ENCODE measurements around the gene LUC7L.
"Not testable (repeated sequence)": the region's sequence is repeated elsewhere in the genome, so short reads cannot be mapped to it uniquely, and the experiment has no call there.

The LUC7L gene

DNA sequence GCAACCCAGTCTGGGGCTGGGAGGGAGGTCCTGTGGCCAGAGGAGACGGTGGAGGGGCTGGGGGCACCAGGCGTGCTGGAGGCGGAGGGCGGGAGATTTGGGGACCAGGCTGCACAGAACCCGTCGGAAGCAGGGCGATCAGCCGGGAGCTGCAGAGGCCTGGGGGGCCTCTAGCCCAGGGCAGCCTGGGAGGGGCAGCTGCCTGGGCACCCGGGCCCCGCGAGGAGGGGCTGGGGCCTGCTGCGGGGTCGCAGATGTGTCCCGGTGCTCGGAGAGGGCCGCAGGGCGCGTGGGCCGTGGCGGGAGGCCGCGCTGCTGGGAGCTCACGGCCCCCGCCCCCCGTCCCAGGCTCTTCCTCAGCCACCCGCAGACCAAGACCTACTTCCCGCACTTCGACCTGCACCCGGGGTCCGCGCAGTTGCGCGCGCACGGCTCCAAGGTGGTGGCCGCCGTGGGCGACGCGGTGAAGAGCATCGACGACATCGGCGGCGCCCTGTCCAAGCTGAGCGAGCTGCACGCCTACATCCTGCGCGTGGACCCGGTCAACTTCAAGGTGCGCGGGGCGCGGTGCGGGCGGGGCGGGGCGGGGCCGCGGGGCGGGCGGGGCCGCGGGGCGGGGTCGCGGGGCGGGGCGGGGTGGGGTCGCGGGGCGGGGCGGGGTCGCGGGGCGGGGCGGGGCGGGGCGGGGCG is 65.0 kb downstream of the LUC7L start:
- not testable (repeated sequence) for DNase-seq

DNA sequence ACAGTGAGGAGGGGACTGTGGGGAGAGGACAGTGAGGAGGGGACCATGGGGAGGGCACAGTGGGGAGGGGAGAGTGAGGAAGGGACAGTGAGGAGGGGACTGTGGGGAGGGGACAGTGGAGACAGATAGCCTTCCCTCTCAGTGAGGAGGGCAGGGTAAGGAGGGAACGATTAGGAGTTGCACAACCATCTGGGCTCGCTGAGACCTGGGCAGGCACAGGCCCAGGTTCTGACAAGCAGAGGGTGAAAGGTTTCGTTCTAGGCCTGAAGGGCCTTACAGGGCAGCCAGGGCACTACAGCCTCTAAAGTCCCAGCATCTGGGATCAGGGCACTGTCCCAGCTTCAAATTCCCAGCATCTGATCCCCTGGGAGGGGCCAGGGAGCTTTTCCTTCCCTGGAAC is 65.6 kb downstream of the LUC7L start:
- DNase-seq = not testable (repeated sequence)

DNA sequence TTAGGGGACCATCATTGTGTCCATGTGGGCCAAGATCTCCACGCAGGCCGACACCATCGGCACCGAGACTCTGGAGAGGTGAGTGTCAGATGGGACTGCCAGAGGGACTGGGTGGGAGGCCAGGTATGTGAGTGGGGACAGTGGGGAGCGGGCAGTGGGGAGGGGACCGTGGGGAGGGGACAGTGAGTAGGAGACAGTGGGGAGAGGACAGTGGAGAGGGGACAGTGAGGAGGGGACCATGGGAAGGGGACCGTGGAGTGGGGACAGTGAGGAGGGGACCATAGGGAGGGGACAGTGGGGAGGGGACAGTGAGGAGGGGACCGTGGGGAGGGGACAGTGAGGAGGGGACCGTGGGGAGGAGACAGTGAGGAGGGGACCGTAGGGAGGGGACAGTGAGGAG is 66.1 kb downstream of the LUC7L start:
- not testable (repeated sequence) for DNase-seq

DNA sequence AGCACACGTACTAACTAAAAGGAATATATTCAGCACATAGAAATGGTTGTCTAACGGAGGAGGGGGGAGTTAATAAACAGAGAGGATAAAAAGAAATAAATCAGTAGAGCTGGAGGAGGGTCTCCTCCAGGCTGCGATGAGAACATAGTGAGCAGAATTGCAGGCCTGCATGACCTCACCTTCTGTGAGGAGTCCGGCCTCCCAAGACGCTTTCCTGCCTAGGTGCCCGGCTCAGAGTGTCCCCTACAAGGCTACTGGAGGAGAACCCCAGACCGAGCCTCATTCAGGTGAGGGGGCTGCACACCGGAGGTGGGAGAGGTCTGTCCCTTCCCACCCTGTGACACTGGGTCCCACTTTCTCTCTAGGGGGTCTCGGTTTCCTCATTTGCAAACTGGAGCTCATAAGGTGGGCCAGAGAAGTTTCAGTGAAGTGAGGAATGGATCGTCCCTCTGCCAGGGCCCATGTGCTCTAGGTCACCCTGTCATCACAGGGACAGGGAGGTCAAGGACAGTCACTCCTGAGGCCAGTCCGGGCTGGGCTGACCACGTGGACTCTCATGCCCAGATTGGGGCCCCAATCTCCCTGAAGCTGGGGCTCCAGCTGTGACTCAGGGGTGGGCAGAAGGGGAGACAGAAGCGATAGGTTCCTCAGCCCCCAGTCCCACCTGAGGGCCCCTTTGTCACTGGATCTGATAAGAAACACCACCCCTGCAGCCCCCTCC is 66.8 kb downstream of the LUC7L start:
- DNase-seq = no peak

DNA sequence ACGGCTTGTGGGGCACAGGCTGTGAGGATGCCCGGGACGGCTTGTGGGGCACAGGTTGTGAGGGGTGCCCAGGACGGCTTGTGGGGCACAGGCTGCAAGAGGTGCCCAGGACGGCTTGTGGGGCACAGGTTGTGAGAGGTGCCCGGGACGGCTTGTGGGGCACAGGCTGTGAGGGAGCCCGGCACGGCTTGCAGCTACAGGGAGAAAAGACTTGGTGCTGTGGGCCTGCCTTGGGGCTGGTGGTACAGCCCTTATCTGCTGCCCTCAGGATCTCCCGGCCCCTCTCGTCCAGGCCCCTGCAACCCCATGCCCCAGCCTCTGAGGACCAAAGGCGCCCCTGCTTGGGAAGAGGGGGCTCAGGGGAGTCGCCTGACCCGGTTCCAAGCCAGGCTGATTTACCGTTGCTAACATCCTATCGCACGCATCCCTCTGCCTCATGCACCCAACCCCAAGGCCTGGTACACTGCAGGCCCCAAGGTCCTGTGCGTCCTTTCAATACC is 68.5 kb downstream of the LUC7L start:
- DNase-seq = no peak

DNA sequence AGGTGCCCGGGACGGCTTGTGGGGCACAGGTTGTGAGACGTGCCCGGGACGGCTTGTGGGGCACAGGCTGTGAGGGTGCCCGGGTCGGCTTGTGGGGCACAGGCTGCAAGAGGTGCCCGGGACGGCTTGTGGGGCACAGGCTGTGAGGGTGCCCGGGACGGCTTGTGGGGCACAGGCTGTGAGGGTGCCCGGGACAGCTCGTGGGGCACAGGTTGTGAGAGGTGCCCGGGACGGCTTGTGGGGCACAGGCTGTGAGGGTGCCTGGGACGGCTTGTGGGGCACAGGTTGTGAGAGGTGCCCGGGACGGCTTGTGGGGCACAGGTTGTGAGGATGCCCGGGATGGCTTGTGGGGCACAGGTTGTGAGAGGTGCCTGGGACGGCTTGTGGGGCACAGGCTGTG is 69.0 kb downstream of the LUC7L start:
- DNase-seq = not testable (repeated sequence)

DNA sequence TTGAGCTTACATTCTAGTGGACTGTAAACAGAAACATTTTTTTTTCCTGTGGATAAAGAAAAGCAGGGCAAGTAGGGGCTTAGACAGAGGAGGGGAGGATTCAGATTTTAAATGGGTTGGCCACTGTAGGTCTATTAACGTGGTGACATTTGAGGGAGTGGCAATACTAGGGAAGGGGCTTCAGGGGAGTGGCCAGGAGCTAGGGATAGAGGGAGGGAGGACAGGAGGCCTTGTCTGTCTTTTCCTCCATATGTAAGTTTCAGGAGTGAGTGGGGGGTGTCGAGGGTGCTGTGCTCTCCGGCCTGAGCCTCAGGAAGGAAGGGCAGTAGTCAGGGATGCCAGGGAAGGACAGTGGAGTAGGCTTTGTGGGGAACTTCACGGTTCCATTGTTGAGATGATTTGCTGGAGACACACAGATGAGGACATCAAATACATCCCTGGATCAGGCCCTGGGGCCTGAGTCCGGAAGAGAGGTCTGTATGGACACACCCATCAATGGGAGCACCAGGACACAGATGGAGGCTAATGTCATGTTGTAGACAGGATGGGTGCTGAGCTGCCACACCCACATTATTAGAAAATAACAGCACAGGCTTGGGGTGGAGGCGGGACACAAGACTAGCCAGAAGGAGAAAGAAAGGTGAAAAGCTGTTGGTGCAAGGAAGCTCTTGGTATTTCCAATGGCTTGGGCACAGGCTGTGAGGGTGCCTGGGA is 70.0 kb downstream of the LUC7L start:
- no peak for DNase-seq

DNA sequence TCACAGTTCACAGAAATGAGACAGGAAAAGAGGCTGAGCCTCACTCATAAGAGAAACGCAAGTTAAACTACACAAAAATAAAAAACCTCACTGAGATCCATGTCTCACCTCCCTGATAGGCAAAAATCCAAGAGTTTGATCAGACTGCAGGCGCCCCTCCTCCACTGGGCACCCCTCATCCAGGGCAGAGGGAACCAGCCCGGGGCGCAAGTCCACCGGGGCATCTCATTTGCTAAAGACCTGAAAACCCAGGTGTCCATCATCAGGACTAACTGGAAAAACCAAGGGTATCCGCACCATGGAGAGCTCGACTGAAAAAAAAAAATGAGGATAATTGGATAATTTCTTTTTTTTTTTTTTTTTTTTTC is 74.2 kb downstream of the LUC7L start:
- DNase-seq = no peak

DNA sequence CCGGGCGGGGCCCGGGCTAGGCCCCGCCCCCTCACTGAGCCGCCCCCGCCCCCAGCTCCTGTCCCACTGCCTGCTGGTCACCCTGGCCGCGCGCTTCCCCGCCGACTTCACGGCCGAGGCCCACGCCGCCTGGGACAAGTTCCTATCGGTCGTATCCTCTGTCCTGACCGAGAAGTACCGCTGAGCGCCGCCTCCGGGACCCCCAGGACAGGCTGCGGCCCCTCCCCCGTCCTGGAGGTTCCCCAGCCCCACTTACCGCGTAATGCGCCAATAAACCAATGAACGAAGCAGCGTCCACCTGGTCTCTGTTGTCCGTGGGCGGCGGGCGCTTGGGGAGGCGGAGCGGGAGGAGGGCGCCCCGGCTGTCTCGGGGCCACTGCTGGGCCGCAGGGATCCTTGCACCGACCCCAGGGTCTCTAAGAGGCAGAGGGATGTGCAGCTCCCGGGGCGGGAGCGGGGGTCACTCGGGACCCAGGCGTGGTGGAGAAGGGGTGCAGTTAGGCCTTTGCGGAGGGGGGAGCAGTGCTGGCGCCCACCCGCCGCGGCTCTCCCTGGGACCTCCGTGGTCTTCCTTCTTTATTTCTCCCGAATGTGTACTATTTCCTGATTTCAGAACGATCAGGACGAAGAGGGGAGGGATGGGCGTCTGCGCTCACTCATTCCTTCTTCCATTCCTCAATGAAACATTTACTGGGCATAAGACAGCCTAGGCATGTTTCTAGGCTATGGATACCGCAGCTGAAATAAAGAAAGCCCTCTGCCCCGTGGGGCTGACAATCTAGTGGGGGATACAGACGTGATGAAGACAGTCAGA is 74.8 kb downstream of the LUC7L start:
- peak in 1 of 2 experiments; percentile 60 for DNase-seq

DNA sequence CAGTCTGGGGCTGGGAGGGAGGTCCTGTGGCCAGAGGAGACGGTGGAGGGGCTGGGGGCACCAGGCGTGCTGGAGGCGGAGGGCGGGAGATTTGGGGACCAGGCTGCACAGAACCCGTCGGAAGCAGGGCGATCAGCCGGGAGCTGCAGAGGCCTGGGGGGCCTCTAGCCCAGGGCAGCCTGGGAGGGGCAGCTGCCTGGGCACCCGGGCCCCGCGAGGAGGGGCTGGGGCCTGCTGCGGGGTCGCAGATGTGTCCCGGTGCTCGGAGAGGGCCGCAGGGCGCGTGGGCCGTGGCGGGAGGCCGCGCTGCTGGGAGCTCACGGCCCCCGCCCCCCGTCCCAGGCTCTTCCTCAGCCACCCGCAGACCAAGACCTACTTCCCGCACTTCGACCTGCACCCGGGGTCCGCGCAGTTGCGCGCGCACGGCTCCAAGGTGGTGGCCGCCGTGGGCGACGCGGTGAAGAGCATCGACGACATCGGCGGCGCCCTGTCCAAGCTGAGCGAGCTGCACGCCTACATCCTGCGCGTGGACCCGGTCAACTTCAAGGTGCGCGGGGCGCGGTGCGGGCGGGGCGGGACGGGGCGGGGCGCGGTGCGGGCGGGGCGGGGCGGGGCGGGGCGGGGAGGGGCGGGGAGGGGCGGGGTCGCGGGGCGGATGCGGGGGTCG is 75.6 kb downstream of the LUC7L start:
- not testable (repeated sequence) for DNase-seq

DNA sequence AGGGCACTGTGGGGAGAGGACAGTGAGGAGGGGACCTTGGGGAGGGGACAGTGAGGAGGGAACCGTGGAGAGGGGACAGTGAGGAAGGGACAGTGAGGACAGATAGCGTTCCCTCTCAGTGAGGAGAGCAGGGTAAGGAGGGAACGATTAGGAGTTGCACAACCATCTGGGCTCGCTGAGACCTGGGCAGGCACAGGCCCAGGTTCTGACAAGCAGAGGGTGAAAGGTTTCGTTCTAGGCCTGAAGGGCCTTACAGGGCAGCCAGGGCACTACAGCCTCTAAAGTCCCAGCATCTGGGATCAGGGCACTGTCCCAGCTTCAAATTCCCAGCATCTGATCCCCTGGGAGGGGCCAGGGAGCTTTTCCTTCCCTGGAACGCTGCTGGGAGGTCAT is 76.1 kb downstream of the LUC7L start:
- DNase-seq = not testable (repeated sequence)

DNA sequence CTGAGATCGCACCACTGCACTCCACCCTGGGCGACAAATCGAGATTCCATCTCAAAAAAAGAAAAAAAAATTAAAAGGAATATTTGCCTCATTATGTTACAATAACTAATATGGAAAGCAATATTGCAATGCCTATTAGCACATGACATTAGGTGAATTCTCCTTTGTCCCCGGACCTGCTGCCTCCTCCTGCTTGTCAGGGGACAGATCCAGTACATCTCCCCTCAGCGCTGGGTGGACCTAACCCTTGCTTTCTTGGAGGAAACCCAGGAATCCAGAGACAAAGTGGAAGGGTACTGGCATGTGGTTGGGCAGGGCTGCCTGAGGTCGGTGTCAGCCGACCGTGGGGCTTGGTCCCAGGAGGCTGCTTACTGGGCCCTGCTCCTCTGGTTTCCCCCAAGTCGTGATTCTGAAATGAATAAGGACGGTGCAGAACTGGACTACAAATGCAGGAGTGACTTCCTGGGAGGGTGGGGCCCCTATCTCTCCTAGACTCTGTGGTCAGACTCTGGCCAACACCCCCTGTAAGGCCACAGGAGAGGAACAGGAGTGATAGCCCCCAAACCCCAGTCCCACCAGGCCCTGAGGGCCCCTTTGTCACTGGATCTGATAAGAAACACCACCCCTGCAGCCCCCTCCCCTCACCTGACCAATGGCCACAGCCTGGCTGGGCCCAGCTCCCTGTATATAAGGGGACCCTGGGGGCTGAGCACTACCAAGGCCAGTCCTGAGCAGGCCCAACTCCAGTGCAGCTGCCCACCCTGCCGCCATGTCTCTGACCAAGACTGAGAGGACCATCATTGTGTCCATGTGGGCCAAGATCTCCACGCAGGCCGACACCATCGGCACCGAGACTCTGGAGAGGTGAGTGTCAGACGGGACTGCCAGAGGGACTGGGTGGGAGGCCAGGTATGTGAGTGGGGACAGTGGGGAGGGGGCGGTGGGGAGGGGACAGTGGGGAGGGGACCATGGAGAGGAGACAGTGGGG is 76.8 kb downstream of the LUC7L start, which contains the start of gene HBZ:
HBZ (plus strand) TSS at position 504 of the 988 bp plus-strand sequence; CDS start at position 770, 266 bp downstream.
- DNase-seq = no peak

DNA sequence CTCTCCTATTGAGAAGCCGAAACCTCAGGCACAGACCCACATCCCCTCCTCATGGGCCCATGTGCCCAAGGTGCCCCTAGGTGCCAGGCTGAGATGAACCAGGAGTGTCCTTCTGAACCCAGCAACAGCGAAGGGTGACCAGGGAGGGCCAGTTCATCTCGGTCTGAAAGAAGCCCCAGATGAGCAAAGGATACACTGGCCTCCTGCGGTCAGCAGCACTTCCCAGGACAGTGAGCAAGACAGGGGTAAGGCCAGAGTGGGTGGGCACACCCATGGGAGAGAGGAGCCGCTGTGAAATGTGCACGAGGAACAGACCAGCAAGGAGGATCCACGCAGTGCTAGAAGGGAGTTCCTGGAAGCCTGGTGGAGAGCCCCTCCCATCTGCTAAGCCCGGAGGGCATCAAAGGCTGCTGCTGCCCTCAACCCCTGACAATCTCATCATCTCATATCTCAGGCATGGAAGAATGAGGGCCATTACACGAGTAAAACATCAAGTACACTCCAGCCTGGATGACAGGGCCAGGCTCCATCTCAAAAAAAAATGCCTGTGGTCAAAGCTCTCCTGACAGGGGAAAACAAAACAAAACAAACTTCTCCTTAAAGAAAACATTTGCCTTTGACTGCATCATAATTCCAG is 80.1 kb downstream of the LUC7L start:
- no peak for DNase-seq

DNA sequence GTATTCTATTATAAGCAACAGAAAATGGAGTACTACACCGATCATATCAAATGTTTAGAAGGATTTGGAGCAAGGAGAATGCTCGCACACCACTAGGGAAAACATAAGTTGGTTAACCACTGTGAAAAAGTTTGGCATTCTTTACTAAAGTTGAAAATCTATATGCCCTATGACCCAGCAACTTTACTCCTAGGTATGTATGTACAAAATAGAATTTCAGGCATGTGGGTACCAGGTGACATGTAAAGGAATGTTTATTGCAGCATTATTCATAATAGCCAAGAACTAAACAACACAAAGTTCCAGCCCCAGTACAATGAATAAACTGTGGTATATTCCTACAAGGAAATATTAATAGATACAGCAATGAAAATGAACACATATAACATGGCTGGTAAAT is 82.6 kb downstream of the LUC7L start:
- DNase-seq = no peak

DNA sequence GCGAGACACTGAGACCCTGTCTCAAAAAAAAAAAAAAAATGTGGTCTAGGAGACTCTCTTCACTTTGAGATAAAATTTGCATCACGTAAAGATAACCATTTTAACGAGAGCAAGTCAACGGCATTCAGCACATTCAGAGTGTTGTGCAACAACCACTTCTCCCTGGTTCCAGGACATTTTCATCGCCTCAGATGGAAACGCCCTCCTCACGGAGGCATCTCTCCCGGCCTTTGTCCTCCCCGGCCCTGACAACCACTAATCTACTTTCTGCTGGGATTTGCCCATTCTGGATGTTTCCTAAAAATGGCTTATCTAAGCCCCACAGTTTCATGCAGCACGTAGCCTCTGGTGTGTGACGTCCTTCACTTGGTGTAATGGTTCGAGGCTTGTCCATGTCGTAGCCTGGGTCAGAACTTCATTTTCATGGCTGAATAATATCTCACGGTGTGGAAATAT is 84.4 kb downstream of the LUC7L start:
- DNase-seq = no peak

DNA sequence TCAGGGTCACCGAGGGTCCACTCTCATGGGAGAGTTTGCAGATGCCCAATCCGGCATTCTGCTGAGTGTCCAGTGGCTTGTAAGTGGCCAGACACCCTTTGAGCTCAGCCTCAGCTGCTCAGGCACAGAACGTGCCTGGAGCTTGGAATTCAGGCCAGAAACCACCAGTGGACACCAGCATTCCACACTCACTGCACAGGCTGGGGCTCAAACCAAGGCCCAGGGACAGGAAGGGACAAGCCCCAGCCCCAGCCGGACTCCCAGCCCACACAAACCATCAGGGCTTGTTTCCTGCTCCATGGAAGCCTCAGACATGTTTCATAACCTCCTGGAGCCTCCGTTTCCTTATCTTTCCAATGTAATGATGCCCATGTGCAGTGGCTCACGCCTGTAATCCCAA is 85.8 kb downstream of the LUC7L start:
- no peak for DNase-seq

DNA sequence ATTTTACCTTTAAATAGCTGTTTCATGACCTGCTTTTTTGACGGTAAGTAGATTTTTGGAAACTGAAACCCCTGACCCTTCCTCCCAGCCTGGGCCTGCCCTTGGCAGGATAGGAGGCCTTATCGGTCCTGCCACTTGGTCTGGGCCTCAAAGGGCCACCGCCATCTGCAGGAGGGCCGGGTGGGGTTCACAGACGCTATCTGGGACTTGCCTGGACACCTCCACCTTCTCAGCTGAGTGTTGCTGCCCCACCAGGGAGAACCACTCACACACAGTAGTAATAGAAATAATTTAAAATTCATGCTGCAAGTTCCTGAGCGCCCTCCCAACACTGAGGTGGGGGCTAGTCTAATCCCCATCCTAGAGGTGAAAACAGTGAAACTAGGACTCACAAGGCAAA is 86.2 kb downstream of the LUC7L start:
- no peak for DNase-seq

DNA sequence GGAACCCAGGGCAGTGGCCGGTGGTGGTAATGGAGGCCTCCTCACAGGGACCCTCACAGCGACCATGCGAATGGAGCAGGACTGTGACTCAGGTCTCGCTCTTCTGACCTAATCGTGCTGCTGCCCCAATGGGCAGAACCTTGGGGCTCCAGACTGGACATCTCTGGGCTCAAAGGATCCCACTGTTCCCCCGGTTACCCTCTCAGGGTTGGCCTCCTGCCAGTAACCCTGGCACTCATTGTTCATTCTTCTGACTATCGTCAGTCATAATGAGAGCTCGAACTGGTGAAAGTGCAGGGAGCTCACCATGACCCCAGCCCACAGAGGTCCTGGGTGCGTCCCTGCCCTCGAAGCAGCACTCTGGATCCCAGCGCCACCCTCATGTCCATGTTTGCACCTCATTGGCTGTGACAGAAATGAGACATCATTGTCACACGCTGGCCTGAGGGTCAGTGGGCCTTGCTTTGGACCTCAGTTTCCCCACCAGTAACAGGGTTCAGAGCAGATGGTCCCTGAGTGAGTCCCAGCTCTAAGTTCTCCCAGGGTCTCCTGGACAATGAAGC is 86.8 kb downstream of the LUC7L start:
- DNase-seq = no peak

DNA sequence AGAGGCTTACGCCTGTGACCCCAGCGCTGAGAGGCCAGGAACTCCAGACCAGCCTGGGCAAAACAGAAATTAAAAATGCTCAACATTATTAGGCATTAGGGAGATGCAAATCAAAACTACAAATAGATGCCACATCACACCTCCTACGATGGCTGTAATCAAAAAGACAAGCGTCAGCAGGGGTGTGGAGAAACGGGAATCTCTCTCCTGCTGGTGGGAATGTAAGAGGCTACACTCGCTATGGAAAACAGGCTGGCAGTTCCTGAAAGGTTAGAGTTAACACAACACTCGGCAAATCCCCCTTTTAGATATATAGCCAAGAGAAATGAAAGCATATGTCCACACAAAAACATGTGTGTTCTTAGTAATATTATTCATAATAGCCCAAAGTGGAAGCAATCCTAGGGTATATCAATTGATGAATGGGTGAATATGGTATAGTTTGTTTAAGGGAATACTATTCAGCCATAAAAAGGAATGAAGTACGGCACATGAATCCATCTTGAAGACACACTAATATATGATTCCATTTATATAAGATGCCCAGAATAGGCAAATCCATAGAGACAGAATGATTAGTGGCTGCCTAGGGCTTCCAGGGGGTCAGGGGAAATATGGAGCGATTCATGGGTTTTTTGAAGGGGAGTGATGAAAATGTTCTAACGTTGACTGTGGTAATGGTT is 88.9 kb downstream of the LUC7L start:
- no peak for DNase-seq
